ENCODE measurements around the gene TNK2.
"Not testable (repeated sequence)": the region's sequence is repeated elsewhere in the genome, so short reads cannot be mapped to it uniquely, and the experiment has no call there.

The TNK2 gene

GRCh38 chr3:195907934-195908693 lies at the start of gene TNK2:
Gene TNK2, minus strand, starts transcription at chr3:195908551. Its CDS starts 19,963 bp downstream, at chr3:195888588.
- H3K27ac ChIP-seq = peak within 1 kb of the TSS; percentile 96
- no peak for TF ChIP-seq CTCF (conservative IDR thresholded peaks at IDR 0.05)

- no peak for TF ChIP-seq CTCF (conservative IDR thresholded peaks at IDR 0.05)
- H3K27ac ChIP-seq = no peak overlapping the region
Measured at GRCh38 chr3:195956577-195956976, 48.2 kb upstream of the TNK2 start.

GRCh38 chr3:195955416-195955841 lies 47.1 kb upstream of the TNK2 start:
- H3K27ac ChIP-seq = not testable (repeated sequence)

GRCh38 chr3:195954752-195955119 lies 46.4 kb upstream of the TNK2 start:
- peak overlapping the region; percentile 29; the same call in 1 of the 2 replicates for H3K27ac ChIP-seq

GRCh38 chr3:195954052-195954751 lies 45.9 kb upstream of the TNK2 start:
- peak overlapping the region; percentile 29; the same call in 1 of the 2 replicates for H3K27ac ChIP-seq

- H3K27ac ChIP-seq = not testable (repeated sequence)
Measured at GRCh38 chr3:195952590-195952989, 44.2 kb upstream of the TNK2 start.

GRCh38 chr3:195951443-195952177 lies 43.3 kb upstream of the TNK2 start:
- not testable (repeated sequence) for H3K27ac ChIP-seq

- H3K27ac ChIP-seq = not testable (repeated sequence)
Measured at GRCh38 chr3:195950731-195951130, 42.4 kb upstream of the TNK2 start.

- H3K27ac ChIP-seq = not testable (repeated sequence)
Measured at GRCh38 chr3:195950164-195950563, 41.8 kb upstream of the TNK2 start.

GRCh38 chr3:195946910-195947699 lies 38.8 kb upstream of the TNK2 start:
- not testable (repeated sequence) for H3K27ac ChIP-seq

- not testable (repeated sequence) for H3K27ac ChIP-seq
Measured at GRCh38 chr3:195941265-195941815, 33.0 kb upstream of the TNK2 start.

- H3K27ac ChIP-seq = not testable (repeated sequence)
Measured at GRCh38 chr3:195940806-195941205, 32.5 kb upstream of the TNK2 start.

GRCh38 chr3:195939526-195940470 lies 31.4 kb upstream of the TNK2 start:
- H3K27ac ChIP-seq = not testable (repeated sequence)

GRCh38 chr3:195933044-195933430 lies 24.7 kb upstream of the TNK2 start:
- not testable (repeated sequence) for H3K27ac ChIP-seq
